ENCODE data around the gene ARHGAP26. TPM values are rescaled to one million over a fixed set of nuclear protein-coding genes. Genes with fewer than 3 reads are reported as not detected.

ARHGAP26 gene
- total RNA-seq, 1 experiment from 2014 or later: 54.3 TPM

DNA sequence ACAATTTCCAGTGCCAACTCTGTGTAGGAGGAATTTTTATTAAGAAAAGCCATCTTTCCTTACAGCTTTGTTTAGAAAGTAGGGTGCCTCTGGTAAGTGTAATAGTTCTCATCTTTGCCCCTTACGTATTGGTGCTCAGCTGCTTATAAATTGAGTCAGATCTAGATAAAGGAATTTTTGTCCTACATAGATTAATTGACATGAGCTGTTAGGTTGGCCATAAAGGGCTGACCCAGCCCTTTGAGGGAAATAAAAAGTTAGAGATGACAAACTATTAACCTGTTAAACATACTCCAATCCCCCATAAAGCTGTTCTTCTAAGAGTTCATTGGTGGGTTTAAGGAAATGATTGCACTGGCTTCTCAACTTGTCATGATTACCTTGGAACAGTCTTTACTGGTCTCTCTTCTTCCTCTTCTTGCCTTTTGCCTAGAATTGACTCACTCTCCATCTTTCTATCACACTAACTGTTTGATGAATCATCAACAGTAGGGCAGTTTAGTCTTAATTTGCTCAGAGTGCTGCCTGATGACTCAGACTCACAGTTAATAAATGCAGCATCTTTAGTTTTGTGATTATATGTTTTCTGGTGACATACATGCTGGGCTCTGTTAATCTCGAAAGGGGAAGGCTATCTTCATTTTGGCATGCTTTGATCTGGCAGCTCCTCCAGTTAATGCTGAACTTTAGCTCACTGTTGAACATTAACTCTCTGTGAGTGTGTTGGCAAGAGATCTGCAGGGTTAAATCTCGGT is 51.7 kb downstream of the ARHGAP26 start:
- TF ChIP-seq, protein P1, sequence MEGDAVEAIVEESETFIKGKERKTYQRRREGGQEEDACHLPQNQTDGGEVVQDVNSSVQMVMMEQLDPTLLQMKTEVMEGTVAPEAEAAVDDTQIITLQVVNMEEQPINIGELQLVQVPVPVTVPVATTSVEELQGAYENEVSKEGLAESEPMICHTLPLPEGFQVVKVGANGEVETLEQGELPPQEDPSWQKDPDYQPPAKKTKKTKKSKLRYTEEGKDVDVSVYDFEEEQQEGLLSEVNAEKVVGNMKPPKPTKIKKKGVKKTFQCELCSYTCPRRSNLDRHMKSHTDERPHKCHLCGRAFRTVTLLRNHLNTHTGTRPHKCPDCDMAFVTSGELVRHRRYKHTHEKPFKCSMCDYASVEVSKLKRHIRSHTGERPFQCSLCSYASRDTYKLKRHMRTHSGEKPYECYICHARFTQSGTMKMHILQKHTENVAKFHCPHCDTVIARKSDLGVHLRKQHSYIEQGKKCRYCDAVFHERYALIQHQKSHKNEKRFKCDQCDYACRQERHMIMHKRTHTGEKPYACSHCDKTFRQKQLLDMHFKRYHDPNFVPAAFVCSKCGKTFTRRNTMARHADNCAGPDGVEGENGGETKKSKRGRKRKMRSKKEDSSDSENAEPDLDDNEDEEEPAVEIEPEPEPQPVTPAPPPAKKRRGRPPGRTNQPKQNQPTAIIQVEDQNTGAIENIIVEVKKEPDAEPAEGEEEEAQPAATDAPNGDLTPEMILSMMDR (IDR thresholded peaks at IDR 0.05; ENCODE audit: unreplicated experiment): no peak
- intact Hi-C loops (cut with micrococcal nuclease): loop anchor here (1.0 to 5.0 kb wide), 2 partner anchors 50 to 51 kb away; no protein-coding TSS in a partner anchor
- H3K27me3 Mint-ChIP-seq (ENCODE audit: insufficient read depth, unreplicated experiment): no peaks in the 10 kb centered on the region
- H3K4me3 Mint-ChIP-seq (ENCODE audit: unreplicated experiment): no peak overlapping the region
- no peaks in the 10 kb centered on the region for H3K9me3 Mint-ChIP-seq (ENCODE audit: unreplicated experiment)
- H3K36me3 Mint-ChIP-seq (ENCODE audit: insufficient read depth, unreplicated experiment): no peaks in the 10 kb centered on the region
- ChIA-PET CTCF (interaction anchor here (0.5 to 2.3 kb wide), 9 partner anchors 13 to 109 kb away, joined by 3 to 9 read pairs (median 3); no protein-coding TSS in a partner anchor), POLR2A (interaction anchor here (0.7 to 2.8 kb wide), 14 partner anchors 9 to 510 kb away, joined by 3 to 9 read pairs (median 4); no protein-coding TSS in a partner anchor)
- no peak overlapping the region for H3K27ac Mint-ChIP-seq (ENCODE audit: low read depth, unreplicated experiment)
- BruUV-seq (replicated peaks): no TSS peak
- H3K4me1 Mint-ChIP-seq (ENCODE audit: insufficient read depth, unreplicated experiment): peaks cover 41% of the 10 kb centered on the region
- DNase-seq (ENCODE audit: unreplicated experiment): peak; percentile 87

DNA sequence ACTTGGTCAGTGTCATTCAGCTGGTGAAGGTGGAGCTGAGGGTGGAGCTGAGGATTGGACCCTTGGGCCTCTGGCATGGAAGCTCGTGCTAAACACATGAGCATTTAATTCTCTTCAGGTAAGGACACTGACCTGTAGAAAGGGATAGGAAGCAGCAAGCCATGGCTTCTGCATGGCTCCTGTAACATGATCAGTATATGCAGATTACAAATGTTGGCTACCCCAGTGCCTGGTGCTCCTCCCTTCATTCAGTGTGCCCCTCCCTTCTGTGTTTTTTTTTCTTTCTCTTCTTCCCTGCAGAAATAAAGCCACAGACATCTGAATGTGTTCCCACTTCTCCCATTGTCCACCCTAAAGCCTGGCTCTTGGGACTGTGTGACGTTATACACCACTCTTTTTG is 52.9 kb downstream of the ARHGAP26 start:
- no peak overlapping the region for H3K4me3 Mint-ChIP-seq (ENCODE audit: unreplicated experiment)
- CTCF ChIA-PET: interaction anchor here (0.8 to 2.7 kb wide), 3 partner anchors 14 to 110 kb away, joined by 3 to 11 read pairs (median 9); no protein-coding TSS in a partner anchor
- intact Hi-C loops (cut with micrococcal nuclease): loop anchor here (5.0 kb wide), 1 partner anchor 49 kb away; no protein-coding TSS in a partner anchor
- no peak overlapping the region for H3K27ac Mint-ChIP-seq (ENCODE audit: low read depth, unreplicated experiment)
- no peaks in the 10 kb centered on the region for H3K36me3 Mint-ChIP-seq (ENCODE audit: insufficient read depth, unreplicated experiment)
- DNase-seq (ENCODE audit: unreplicated experiment): no peak
- POLR2A ChIA-PET: interaction anchor here (0.7 to 2.8 kb wide), 4 partner anchors 12 to 102 kb away, joined by 3 to 8 read pairs (median 3); no protein-coding TSS in a partner anchor
- BruUV-seq (replicated peaks): no TSS peak
- TF ChIP-seq, protein P1 (IDR thresholded peaks at IDR 0.05; ENCODE audit: unreplicated experiment): no peak
- no peaks in the 10 kb centered on the region for H3K27me3 Mint-ChIP-seq (ENCODE audit: insufficient read depth, unreplicated experiment)
- H3K4me1 Mint-ChIP-seq (ENCODE audit: insufficient read depth, unreplicated experiment): peaks cover 43% of the 10 kb centered on the region
- no peaks in the 10 kb centered on the region for H3K9me3 Mint-ChIP-seq (ENCODE audit: unreplicated experiment)

DNA sequence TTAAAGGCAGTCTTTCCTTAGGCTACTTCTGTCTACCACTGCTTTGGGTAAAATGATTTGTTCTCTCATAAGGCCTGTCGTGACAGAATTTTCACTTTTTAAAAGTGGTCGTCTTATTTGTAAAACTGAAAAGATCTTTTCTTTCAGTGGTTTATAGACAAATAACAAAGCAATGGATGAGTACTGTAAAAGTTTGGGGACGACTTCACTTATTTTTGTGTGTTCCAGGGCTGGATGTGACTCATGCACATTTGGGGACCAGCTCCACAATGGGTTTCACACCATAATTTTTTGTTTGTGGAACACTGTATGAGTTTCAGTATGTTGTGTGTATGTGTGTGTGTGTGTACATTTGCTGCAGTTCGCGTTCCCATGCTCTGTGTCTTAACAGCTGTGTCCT is 53.6 kb downstream of the ARHGAP26 start:
- intact Hi-C loops (cut with micrococcal nuclease): loop anchor here (5.0 kb wide), 1 partner anchor 48 kb away; no protein-coding TSS in a partner anchor
- no peaks in the 10 kb centered on the region for H3K36me3 Mint-ChIP-seq (ENCODE audit: insufficient read depth, unreplicated experiment)
- no peak overlapping the region for H3K27ac Mint-ChIP-seq (ENCODE audit: low read depth, unreplicated experiment)
- H3K27me3 Mint-ChIP-seq (ENCODE audit: insufficient read depth, unreplicated experiment): no peaks in the 10 kb centered on the region
- CTCF ChIA-PET: interaction anchor here (0.5 to 2.7 kb wide), 7 partner anchors 42 to 1719 kb away, joined by 3 to 11 read pairs (median 4); no protein-coding TSS in a partner anchor
- BruUV-seq (replicated peaks): no TSS peak
- no peak for DNase-seq (ENCODE audit: unreplicated experiment)
- no peak overlapping the region for H3K4me3 Mint-ChIP-seq (ENCODE audit: unreplicated experiment)
- TF ChIP-seq, protein P1 (IDR thresholded peaks at IDR 0.05; ENCODE audit: unreplicated experiment): no peak
- POLR2A ChIA-PET: interaction anchor here (0.7 to 2.8 kb wide), 7 partner anchors 9 to 103 kb away, joined by 3 to 8 read pairs (median 3); no protein-coding TSS in a partner anchor
- peaks cover 47% of the 10 kb centered on the region for H3K4me1 Mint-ChIP-seq (ENCODE audit: insufficient read depth, unreplicated experiment)
- H3K9me3 Mint-ChIP-seq (ENCODE audit: unreplicated experiment): no peaks in the 10 kb centered on the region

DNA sequence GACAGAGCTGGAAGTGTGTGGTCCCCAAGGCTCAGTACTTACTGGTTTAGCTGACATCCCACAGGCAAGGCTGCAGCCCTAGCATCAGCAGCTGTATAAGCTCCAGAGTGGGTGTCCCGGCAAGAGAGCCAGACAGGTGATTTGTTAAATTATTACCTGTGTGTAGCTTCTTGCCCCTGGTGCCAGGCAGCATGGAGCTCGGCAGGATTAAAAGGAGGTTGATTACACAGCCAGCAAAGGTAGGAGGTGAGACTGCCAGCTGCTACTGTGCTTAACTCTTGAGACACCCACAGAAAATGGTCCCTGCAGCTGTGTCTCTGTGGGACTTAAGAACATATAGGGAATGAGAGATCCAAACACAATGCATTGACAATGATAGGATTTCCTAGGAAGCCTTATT is 54.2 kb downstream of the ARHGAP26 start:
- intact Hi-C loops (cut with micrococcal nuclease): loop anchor here (5.0 kb wide), 1 partner anchor 48 kb away; no protein-coding TSS in a partner anchor
- BruUV-seq (replicated peaks): no TSS peak
- TF ChIP-seq, protein P1 (IDR thresholded peaks at IDR 0.05; ENCODE audit: unreplicated experiment): no peak
- peaks cover 49% of the 10 kb centered on the region for H3K4me1 Mint-ChIP-seq (ENCODE audit: insufficient read depth, unreplicated experiment)
- H3K27me3 Mint-ChIP-seq (ENCODE audit: insufficient read depth, unreplicated experiment): no peaks in the 10 kb centered on the region
- H3K9me3 Mint-ChIP-seq (ENCODE audit: unreplicated experiment): no peaks in the 10 kb centered on the region
- H3K36me3 Mint-ChIP-seq (ENCODE audit: insufficient read depth, unreplicated experiment): no peaks in the 10 kb centered on the region
- H3K4me3 Mint-ChIP-seq (ENCODE audit: unreplicated experiment): no peak overlapping the region
- DNase-seq (ENCODE audit: unreplicated experiment): no peak
- ChIA-PET POLR2A (interaction anchor here (1.0 to 1.4 kb wide), 4 partner anchors 10 to 54 kb away, joined by 3 to 4 read pairs (median 3); no protein-coding TSS in a partner anchor), CTCF (interaction anchor here (0.5 to 2.7 kb wide), 8 partner anchors 41 to 111 kb away, joined by 3 to 11 read pairs (median 4); no protein-coding TSS in a partner anchor)
- H3K27ac Mint-ChIP-seq (ENCODE audit: low read depth, unreplicated experiment): no peak overlapping the region

Measured in MCF 10A (cell line).